NT2/D1 (cell line): ENCODE data around the gene SLFN14.

Experiments
- SUZ12 ChIP-seq: IDR thresholded peaks from 2 replicates; pipeline ENCODE4 v1.6.1; 2011; ENCODE audit not compliant: insufficient read length, insufficient read depth; ENCODE audit errors: extremely low read depth
- YY1 ChIP-seq: IDR thresholded peaks from 2 replicates; pipeline ENCODE4 v1.6.1; 2011; ENCODE audit not compliant: insufficient read length, insufficient read depth

DNA sequence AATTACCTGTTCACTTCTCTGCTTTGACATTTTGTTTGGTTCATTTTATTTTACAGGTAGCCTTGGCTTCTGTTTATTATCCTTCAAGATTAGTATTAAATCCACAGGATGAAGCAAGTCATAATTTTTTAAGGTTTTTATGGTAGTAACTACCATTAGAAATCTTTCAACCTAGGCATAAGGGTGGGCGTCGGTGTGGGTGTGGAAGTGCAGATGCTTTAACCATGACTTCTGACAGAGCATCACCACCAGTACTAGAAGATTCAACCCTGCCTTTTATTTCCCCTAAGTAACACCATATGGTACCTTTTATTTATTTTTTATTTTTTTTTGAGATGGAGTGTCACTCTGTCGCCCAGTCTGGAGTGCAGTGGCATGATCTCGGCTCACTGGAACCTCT lies 49.2 kb upstream of the SLFN14 start:
- TF ChIP-seq YY1 (no peak), SUZ12 (no peak)
